ENCODE data around the gene SNHG17.
"Not testable (repeated sequence)": the region's sequence is repeated elsewhere in the genome, so short reads cannot be mapped to it uniquely, and the experiment has no call there.

GRCh38 chr20:38441110-38441509 lies 6.0 kb upstream of the SNHG17 start:
- TF ChIP-seq, protein P1, sequence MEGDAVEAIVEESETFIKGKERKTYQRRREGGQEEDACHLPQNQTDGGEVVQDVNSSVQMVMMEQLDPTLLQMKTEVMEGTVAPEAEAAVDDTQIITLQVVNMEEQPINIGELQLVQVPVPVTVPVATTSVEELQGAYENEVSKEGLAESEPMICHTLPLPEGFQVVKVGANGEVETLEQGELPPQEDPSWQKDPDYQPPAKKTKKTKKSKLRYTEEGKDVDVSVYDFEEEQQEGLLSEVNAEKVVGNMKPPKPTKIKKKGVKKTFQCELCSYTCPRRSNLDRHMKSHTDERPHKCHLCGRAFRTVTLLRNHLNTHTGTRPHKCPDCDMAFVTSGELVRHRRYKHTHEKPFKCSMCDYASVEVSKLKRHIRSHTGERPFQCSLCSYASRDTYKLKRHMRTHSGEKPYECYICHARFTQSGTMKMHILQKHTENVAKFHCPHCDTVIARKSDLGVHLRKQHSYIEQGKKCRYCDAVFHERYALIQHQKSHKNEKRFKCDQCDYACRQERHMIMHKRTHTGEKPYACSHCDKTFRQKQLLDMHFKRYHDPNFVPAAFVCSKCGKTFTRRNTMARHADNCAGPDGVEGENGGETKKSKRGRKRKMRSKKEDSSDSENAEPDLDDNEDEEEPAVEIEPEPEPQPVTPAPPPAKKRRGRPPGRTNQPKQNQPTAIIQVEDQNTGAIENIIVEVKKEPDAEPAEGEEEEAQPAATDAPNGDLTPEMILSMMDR (IDR thresholded peaks at IDR 0.05): not testable (repeated sequence)
- TF ChIP-seq POLR2A (IDR thresholded peaks at IDR 0.05): not testable (repeated sequence)

Data from thyroid gland (tissue), 4 donors.